Glutamatergic neuron (in vitro differentiated cells): ENCODE measurements around the gene FAM171A1. TPM values are rescaled to one million over a fixed set of nuclear protein-coding genes. Genes with fewer than 3 reads are reported as not detected.

Experiments used
- DNase-seq: peaks from one replicate; pipeline ENCODE4 v3.0.0; 2022
- H3K27ac Mint-ChIP-seq: one replicate; pipeline ENCODE4 v1.8.0; 2020; ENCODE audit warnings: mild to moderate bottlenecking, mixed read lengths, inconsistent platforms; ENCODE audit not compliant: unreplicated experiment
- H3K27me3 Mint-ChIP-seq: one replicate; pipeline ENCODE4 v1.8.0; 2020; ENCODE audit warnings: mild to moderate bottlenecking, moderate library complexity, mixed read lengths, inconsistent platforms; ENCODE audit not compliant: unreplicated experiment
- H3K36me3 Mint-ChIP-seq: one replicate; pipeline ENCODE4 v1.8.0; 2020; ENCODE audit warnings: mild to moderate bottlenecking, mixed read lengths, inconsistent platforms; ENCODE audit not compliant: unreplicated experiment
- H3K4me1 Mint-ChIP-seq: one replicate; pipeline ENCODE4 v1.8.0; 2020; ENCODE audit warnings: mild to moderate bottlenecking, low read depth, mixed read lengths, inconsistent platforms; ENCODE audit not compliant: unreplicated experiment
- H3K4me3 Mint-ChIP-seq: one replicate; pipeline ENCODE4 v1.8.0; 2020; ENCODE audit warnings: mild to moderate bottlenecking, mixed read lengths, inconsistent platforms; ENCODE audit not compliant: unreplicated experiment
- H3K9me3 Mint-ChIP-seq: one replicate; pipeline ENCODE4 v1.8.0; 2020; ENCODE audit warnings: mild to moderate bottlenecking, moderate library complexity, mixed read lengths, inconsistent platforms; ENCODE audit not compliant: unreplicated experiment
- CTCF ChIP-seq: fragments of 200-600 bp; sonication (generic); IDR thresholded peaks from one replicate; pipeline ENCODE4 v1.5.0; 2021; ENCODE audit not compliant: partially characterized antibody, unreplicated experiment
- total RNA-seq: library from RNA; stranded (reverse); fragmentation: NEBNext Ultra II Directional; extraction: Animal tissue kit (Norgen Biotek cat#: 25700); gene quantifications from one replicate; pipeline ENCODE4 v1.2.1, GENCODE V29; 2021; ENCODE audit not compliant: unreplicated experiment

The FAM171A1 gene
- total RNA-seq, 1 donor from 2014 or later = 186 TPM

DNA sequence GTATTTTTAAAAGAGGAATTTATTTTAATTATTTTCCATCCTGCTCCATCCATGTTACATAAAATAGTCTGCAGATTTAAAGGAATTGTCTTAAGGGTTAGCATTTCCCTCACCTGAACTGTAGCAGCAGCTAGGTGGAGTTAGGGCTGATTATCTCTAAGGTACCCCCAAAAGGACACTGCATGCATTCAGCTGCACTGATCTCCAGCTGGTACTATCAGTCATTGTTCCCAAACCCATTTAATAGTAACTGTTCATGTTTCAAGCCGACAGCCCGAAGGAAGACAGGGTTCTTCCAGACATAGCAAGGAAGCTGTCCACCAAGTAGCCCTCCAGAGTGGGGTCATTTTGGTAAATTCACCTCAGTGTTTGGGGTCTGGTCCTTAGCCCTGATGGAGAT lies 48.7 kb downstream of the FAM171A1 start:
- H3K27me3 Mint-ChIP-seq = peaks cover 2% of the 10 kb centered on the region
- DNase-seq = no peak
- H3K36me3 Mint-ChIP-seq = no peaks in the 10 kb centered on the region
- H3K9me3 Mint-ChIP-seq = peaks cover 4% of the 10 kb centered on the region
- no peak overlapping the region for H3K4me3 Mint-ChIP-seq
- peak overlapping the region; percentile 29 for H3K27ac Mint-ChIP-seq
- TF ChIP-seq CTCF = no peak
- peaks cover 25% of the 10 kb centered on the region for H3K4me1 Mint-ChIP-seq

DNA sequence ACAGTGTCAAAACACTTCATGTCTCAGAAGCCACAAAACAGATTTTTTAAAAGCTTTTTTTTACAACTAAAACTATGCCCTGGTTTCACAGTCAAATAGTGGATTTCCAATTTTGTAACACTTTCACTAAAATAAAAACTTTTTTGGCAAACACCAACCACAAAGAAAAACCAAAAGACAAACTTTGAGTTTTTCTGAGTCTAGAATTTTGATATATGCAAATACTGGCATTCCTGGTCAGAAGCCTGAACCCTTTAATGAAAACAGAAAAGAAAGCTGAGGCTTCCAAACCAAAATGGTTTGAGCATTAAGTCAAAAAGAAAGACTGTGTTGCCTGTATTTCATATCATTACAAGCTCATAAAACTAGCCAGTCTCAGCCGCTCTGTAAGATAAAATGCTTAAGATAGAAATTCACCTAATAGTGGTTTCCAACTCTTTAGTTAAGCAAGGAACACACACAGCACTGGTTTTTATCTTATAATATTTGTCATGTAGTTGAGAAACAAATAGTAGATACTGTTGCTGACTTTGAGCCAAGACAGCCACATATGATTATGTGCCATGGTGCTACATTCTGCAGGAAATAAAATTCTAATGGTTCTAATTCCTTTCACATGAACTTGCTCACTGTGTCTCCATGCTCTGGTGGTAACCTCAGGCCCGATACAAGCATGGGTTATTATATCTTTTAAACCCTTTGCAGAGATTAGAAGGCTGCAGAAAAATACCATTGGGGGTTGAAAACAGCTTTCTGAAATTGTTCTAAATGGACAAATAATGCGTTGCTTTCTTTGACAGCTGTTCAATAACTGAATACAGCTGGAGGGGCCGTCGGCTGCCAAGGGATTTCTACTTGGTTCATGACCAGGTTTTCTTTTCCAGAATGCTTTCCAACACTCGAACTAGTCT lies 49.4 kb downstream of the FAM171A1 start:
- Mint-ChIP-seq H3K9me3 (peaks cover 8% of the 10 kb centered on the region), H3K36me3 (peaks cover 5% of the 10 kb centered on the region), H3K4me1 (peaks cover 29% of the 10 kb centered on the region), H3K27ac (peak overlapping the region; percentile 62), H3K27me3 (peaks cover 6% of the 10 kb centered on the region), H3K4me3 (no peak overlapping the region)
- TF ChIP-seq CTCF = no peak
- DNase-seq = no peak

GRCh38 chr10:15320522-15321203 lies 50.4 kb downstream of the FAM171A1 start:
- peaks cover 36% of the 10 kb centered on the region for H3K4me1 Mint-ChIP-seq
- peaks cover 6% of the 10 kb centered on the region for H3K36me3 Mint-ChIP-seq
- H3K4me3 Mint-ChIP-seq = no peak overlapping the region
- peaks cover 5% of the 10 kb centered on the region for H3K27me3 Mint-ChIP-seq
- H3K9me3 Mint-ChIP-seq = peaks cover 9% of the 10 kb centered on the region
- TF ChIP-seq CTCF = no peak
- no peak for DNase-seq
- H3K27ac Mint-ChIP-seq = peak overlapping the region; percentile 1

GRCh38 chr10:15320118-15320517 lies 51.0 kb downstream of the FAM171A1 start:
- H3K36me3 Mint-ChIP-seq = peaks cover 6% of the 10 kb centered on the region
- H3K27ac Mint-ChIP-seq = no peak overlapping the region
- no peak overlapping the region for H3K4me3 Mint-ChIP-seq
- no peak for TF ChIP-seq CTCF
- peaks cover 8% of the 10 kb centered on the region for H3K9me3 Mint-ChIP-seq
- peaks cover 5% of the 10 kb centered on the region for H3K27me3 Mint-ChIP-seq
- peaks cover 39% of the 10 kb centered on the region for H3K4me1 Mint-ChIP-seq
- DNase-seq = no peak
